HL-60/S4 (cell line): Measurements from ENCODE around the gene IL18BP.

Source experiments
- in situ Hi-C: fragments of 300-500 bp; cut with MboI; formaldehyde crosslinking; loops from 2 replicates; pipeline ENCODE4 v1.14.3; 2022; ENCODE audit warnings: low sequenced_read_pairs

The IL18BP gene

DNA sequence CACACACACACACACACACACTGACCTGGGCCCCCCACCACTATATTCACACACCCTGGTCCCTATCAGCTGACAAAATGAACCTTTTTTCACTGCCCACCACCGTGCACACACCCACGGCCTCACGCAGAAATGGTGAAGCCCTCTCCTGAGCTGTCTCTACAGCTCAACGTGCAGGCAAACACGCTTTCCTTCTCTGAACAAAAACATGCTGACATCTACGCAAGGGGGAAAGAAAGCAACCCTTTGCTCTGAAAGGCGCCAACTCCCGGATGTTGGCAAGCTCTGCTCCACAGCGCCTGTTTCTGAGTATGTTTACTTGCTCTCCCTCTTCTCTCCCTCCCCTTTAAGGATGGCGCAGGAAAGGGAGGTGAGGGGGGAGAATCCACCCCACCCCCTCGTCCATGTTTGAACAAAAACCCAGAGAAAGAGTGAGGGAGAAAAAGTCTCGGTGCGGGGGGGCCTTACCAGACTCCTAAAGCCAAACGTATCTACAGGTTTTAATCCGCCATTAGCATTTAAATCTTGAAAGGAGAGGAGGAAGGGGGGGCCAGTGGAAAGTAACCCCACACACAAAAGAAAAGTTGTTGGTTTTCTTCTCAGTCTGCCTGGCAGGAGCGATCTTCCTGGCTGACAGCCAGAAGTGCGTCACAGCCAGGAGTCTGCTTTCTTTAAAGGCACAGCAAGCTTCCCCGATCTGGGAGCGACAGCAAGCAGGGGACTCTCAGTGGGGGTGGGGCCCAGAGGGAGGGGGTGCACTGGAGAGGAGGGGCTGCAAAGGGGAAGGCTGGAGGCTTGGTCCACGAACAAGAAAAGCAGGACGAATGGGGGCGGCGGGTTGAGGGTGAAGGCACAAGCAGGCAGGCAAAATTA, 42.0 kb downstream of the IL18BP start:
- in situ Hi-C loops: no loop called here

DNA sequence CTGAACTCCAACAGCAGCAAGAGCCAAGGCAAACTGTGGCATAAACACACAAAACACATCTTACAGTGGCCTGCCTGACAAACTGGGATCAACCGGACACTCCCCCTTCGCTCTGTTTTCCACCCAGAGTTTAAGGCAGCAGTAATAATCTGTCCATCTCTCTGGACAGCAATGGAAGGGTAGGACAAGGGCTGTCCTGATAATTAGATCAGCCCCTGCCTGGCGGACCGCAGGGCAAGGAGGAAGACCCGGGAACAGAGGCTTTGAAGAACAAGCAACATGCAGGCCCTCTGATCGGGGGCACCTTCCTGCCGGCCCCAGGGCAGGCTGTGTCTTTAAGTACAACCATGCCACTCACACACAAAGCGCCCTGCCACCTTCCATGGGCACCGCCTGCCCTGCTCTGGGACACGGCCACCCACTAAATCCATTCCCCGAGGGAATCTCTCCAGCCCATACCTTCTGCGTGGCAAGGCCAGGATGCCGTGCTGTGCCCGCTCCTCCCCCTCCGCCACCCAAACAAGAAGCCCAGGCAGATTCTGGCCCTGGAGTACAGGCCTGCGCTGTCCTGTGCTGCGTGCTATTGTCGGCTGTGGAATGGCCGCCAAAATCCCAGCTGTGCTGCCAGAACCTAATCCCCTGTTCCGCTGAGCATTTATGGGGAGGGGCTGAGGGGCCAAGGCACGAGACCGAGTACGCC, 42.8 kb downstream of the IL18BP start:
- in situ Hi-C loops: no loop called here

DNA sequence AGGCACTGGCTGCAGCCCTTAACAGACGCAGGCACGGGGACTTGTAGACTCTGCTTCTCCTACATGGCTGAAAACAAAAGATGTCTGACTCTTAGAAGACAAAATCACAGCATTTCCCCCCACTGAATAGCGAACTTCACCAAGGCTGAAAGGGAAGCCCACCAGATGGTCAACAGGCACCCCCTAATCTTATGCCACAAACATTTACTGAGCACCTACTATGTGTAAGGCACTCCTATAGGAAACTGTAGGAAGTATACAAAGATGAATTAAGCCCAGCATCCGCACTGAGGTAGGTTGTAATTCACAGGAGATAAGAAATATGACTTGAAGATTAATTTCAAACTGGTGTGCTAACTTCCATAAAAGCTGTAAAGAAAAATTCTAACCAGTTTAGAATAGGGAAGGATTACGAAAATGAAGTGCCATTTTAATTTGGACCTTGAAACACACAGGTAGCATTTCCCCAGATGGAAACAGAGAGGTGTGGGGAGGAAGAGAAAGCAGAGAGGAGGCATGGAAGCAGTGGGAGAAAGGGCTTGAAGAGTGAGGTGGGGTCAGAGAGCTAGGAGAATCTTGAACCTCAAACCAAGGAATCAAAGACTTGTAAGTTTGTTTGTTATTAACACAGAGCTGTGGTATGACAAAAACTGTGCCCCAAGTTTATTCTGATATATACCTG, 43.5 kb downstream of the IL18BP start:
- in situ Hi-C loops: no loop called here

DNA sequence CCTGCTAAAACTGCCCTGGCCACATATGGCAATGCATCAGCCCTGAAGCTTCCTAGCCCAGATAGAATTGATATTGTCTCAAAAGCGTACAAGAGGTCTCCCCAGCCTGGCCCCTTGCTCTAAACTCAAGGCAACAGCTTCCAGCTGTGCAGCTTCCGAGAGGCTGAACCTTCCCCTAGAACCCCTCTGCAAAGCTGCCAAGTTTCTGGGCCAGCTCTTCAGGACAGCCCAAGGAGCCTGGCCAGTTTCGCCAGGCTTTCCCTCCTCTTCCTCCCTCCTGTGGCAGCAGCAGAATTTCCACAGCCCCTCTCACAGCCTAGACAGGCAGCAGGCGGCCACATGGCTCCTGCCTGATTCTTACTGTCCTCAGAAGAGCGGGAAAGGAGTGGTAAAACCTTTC, 47.1 kb downstream of the IL18BP start:
- in situ Hi-C loops: no loop called here

DNA sequence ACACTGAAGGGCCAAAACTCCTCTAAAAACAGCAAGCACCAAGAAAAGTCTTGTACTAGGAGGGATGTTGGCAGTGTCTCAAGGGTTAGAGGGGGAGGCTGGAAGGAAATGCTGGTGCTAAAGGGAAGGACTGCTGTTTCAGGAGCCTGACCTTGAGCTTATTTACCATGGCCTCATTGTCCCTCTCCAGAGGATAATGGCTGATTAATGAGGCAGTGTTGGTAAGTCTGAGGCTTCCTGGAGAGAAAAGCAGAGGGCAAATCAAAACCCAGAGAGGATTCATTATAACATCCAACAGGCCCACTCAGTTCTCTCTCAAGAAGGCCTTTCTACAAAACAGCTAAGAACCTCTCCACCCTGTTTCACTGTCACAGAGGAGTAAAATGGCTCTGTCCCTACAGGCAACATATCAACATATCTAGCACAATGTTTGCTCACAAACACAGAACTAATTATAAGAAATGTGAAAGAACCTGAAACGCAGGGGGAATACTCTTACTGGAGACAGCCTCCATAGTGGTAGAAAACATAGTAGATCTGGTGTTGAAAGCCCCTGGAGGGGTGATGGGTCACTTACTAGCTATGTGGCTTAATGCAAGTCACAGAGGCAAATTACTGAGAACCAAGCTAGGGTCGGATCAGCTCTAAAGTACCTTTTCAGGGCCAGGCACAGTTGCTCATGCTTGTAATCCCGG, 50.2 kb downstream of the IL18BP start:
- in situ Hi-C loops: no loop called here
